CD4-positive, alpha-beta T cell treated with Interleukin-17A for 4 hours (primary cell): ENCODE results near the gene ADAMTSL1.

ENCODE experiments used
- DNase-seq: peaks from one replicate; pipeline ENCODE4 v3.0.0-alpha.2; 2020; ENCODE audit warnings: mixed read lengths

The ADAMTSL1 gene

DNA sequence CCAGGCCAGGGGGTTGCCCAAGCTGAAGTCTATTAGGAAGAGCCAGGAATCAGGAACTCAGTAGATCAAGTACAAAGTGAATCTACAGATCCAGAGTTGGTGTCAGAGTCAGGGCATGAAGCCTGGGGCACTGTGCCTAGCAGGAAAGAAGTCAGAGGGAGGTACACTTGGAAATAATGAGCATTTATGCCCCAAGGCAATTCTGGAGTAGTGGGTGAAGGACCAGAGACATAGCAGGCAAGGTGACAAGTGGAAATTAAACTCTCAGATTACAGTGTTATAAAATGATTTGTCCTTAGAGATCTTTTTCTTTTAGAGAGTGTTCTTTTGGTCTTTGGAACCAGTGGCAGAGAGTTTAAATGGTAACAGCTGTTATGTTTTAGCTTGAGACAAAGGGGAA, 138.0 kb downstream of the ADAMTSL1 start:
- no peak for DNase-seq

GRCh38 chr9:18614116-18614515, 140.2 kb downstream of the ADAMTSL1 start:
- no peak for DNase-seq

DNA sequence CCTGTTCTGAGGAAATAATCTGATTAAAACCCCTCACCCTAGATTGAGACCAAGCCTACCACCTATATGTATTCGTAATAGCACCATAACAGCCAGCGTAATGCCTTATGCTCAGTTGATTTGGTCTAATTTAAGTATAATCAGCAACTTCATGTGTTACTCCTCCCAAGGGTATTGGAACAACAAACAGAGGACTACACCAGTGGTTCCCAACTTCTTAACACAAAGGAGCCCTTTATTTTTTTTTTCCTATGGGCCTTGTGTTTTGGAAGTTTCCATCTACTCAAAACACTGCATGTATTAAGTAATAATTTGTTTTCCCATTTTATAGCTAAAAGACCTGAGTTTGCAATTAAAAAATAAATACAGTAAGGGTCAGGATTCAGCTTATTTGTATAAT, 140.7 kb downstream of the ADAMTSL1 start:
- no peak for DNase-seq

- DNase-seq: no peak
These were observed 143.0 kb downstream of the ADAMTSL1 start for GRCh38 chr9:18616976-18617375.

GRCh38 chr9:18617759-18618158, 143.8 kb downstream of the ADAMTSL1 start:
- DNase-seq: no peak

DNA sequence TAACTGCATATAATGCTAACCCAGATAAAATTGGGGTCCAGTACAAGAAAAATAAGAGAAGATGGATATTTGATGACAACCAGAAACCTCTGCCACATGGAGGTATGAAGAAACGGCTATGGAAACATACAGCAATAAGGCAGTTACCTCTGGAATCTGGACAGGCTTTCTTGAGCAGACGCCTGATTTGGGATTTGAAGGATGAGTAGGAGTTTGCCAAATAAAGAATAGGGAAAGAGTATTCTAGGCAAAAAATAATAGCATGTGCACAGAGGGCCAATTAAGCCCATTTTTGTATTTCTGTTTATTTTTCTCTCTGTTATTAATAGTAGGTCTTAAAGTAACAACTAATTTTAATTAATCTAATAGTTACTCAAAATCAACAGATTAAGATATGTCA, 144.9 kb downstream of the ADAMTSL1 start:
- DNase-seq: no peak

- DNase-seq: no peak
These were observed 148.4 kb downstream of the ADAMTSL1 start for GRCh38 chr9:18622186-18622836.

DNA sequence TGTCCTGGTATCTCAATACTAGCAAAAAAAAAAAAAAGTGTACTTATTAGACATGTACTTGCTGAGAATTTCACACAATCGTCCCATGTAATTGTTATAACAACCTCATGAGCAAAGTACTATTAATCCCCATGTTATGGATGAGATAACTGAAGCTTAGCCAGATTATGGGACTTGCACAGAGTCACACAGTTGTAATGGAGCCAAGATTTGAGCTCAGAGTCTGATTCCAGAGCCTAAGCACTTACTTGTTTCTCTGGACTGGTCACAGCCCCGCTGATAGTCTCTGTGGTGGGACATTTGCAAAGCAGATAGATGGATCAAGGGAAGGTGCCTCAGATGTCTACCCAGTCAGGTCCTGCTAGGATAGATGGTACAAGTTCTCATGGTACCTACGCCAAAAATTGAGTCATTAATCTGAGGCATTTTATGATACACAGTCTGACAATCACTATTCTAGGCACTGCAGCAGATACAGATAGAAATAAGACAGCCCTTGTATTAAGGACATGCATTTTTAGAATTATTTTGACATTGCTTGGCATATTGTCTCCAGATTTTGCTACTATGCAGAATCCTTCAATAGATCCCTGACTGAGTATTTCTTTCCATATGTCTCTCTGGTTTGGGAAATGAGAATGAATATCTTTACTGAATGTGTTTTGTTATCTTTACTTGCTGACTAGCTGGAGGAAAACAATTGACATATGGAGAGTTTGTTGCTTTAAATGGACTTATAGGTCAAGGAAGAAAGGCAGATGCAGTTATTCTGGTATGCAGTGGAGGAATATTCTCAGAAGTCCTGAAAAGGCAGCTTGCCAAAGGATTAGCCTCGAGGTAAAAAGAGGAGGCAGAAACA, 149.5 kb downstream of the ADAMTSL1 start:
- no peak for DNase-seq

DNA sequence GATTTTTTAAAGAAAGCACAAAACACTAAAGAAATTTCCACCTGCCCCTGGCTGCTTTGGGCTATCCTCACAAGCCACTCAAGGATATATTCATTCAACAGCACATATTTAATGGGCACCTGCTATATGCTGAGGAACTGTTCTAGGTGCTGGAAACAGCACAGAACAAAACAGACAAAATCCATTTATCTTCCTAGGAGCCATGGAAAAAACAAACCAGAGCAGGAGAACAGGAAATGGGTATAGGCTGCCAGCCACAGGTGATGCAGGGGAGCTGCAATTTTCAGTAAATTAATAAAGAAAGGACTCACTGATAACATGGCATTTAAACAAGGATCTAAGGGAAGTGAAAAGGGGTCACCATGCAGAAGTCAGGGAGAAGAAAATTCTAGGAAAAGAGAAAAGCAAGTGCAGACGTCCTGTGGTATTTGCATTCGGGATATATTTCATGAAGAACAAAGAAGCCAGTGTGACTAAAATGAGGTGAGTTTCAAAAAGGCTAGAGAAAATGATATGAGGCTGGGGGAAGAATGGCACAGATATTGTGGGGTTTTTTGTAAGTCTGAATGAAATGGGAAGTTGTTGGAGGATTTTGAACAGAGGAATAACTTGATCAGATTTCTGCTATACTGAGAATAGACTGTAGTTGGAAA, 152.2 kb downstream of the ADAMTSL1 start:
- no peak for DNase-seq

DNA sequence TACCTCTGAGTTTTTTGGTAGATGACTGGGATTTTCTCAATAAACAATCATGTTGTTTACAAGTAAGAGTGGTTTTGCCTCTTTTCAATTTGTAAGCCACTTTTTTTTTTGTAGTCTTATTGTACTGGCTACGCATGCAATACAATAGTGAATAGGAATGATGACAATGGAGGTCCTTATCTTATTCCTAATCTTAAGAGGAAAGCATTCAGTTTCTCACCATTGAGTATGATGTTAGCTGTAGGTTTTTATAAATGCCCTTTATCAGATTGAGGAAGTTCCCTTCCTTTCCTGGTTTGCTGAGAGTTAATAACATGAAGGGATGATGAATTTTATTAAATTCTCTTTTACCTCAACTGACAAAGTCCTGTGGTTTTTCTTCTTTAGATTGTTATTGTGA, 155.2 kb downstream of the ADAMTSL1 start:
- DNase-seq: no peak

GRCh38 chr9:18632632-18633403, 158.9 kb downstream of the ADAMTSL1 start:
- DNase-seq: no peak

DNA sequence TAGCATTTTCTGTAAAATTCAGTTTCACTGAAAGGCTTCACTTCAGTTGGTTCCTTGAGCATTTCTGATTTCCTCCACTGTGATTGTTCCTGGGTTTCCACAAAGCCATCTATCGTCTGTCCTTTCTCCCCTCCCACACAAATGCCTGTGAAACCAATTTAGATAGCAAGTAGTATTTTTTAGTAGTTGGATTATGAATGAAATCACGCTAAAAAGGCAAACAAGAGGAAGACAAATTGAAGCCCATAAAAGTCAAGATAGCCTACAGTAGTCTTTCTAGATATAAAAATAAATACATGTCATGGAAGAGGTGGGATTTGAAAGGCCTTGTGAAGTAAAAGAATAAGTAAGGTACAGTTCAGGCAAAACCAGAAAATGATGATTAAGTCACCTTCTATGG, 162.8 kb downstream of the ADAMTSL1 start:
- no peak for DNase-seq

- DNase-seq: no peak
These were observed 164.7 kb downstream of the ADAMTSL1 start for GRCh38 chr9:18638371-18639249.

- DNase-seq: no peak
These were observed 166.0 kb downstream of the ADAMTSL1 start for GRCh38 chr9:18639911-18640310.

GRCh38 chr9:18658804-18659705, 185.1 kb downstream of the ADAMTSL1 start:
- no peak for DNase-seq

DNA sequence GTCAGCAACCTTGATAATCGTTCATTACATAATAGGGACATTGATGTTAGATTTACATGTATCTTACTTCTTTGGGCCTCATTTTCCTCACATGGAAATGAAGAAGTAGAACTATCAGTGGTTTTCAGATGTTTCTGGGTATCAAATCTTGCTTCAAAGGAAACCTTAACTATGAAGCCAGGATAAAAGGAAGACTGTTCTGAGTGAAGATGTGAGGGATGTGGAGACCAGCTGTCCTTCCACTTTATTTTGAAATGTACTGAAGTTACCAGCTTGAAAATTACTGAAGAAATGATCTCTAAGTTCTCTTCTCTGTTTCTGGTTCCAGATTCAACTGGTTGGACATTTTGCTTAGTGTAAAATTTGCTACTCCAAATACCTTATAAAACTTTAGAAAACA, 186.0 kb downstream of the ADAMTSL1 start:
- DNase-seq: no peak

DNA sequence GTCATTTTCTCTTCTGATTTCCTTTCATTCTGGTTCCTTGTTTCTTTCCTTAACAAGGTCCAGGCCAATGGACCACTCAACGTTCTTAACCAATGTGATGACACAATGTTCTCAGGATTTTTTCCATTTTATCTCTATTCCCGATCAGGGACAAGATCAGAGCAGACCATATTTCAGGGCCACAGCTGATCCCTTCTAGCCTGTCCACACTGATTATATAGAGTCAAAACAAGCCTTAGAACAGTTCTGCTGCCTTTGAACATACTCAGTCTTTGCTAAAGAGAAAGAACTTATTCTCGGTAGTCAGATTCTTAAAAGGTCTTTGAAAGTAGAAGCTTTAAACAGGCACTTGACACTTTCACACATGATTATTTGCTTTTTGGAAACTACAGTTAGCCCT, 188.4 kb downstream of the ADAMTSL1 start:
- no peak for DNase-seq

GRCh38 chr9:18665947-18666346, 192.0 kb downstream of the ADAMTSL1 start:
- DNase-seq: no peak

DNA sequence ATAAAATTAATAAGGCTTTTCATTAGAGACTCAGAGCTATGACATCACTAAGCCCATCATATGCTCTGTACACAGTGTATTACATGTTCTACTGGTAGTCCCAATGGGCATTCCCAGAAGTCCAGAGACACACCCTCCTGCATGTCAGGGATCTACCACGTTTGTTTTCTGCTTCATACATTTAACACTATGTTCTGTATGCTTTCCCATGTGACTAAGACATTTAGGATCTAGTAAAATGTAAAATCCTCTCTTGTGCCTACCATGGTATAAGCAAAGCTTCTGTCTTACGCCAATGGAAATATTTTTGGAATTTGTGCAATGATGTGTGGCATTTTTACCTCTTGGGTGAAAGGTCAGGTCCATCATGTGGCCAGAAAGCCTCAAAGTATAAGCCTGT, 192.4 kb downstream of the ADAMTSL1 start:
- DNase-seq: no peak

- no peak for DNase-seq
These were observed 193.2 kb downstream of the ADAMTSL1 start for GRCh38 chr9:18666986-18667772.
